HL-60 (cell line): ENCODE data around the gene ZDHHC9.

Source experiments
- DNase-seq, 2 experiments: peaks; one replicate each; pipeline ENCODE4 v3.0.0-alpha.2; 2010 to 2020; ENCODE audit warnings: low read depth in 1 of 2, low spot score in 1 of 2
- H3K27ac ChIP-seq: fragments of 250-450 bp; sonication (Bioruptor Pico); replicated peaks from 2 replicates; pipeline ENCODE4 v1.5.1; 2020; ENCODE audit warnings: mild to moderate bottlenecking, moderate library complexity
- H3K27me3 ChIP-seq: fragments of 250-450 bp; sonication (Bioruptor Pico); 2 replicates; pipeline ENCODE4 v1.5.1; 2021; ENCODE audit warnings: mild to moderate bottlenecking, moderate library complexity; ENCODE audit not compliant: insufficient read depth, poor library complexity, severe bottlenecking
- H3K4me3 ChIP-seq: replicated peaks from 2 replicates; pipeline ENCODE4 v1.5.1; 2011; ENCODE audit warnings: mild to moderate bottlenecking, control low read depth, low read length; ENCODE audit not compliant: insufficient read depth
- CTCF ChIP-seq: IDR thresholded peaks from one replicate; pipeline ENCODE4 v1.5.1; 2011; ENCODE audit warnings: low read length, control low read depth, inconsistent platforms; ENCODE audit not compliant: insufficient read depth
- GABPA ChIP-seq: IDR thresholded peaks from 2 replicates; pipeline ENCODE4 v1.6.1; 2012; ENCODE audit warnings: low read depth
- POLR2AphosphoS5 ChIP-seq: IDR thresholded peaks from 2 replicates; pipeline ENCODE4 v1.6.1; 2012; ENCODE audit warnings: low read depth
- REST ChIP-seq: IDR thresholded peaks from 2 replicates; pipeline ENCODE4 v1.6.1; 2012; ENCODE audit warnings: low read depth; ENCODE audit not compliant: insufficient replicate concordance
- SPI1 ChIP-seq: IDR thresholded peaks from 2 replicates; pipeline ENCODE4 v1.6.1; 2012; ENCODE audit warnings: low read depth, mild to moderate bottlenecking, borderline replicate concordance

Gene ZDHHC9

GRCh38 chrX:129763666-129764065 is 80.0 kb downstream of the ZDHHC9 start:
- Histone ChIP-seq H3K27me3 (no peaks in the 10 kb centered on the region), H3K4me3 (no peak overlapping the region), H3K27ac (no peak overlapping the region)
- no peak for DNase-seq
- TF ChIP-seq GABPA (no peak), POLR2AphosphoS5 (no peak), SPI1 (no peak), REST (no peak), CTCF (no peak)

GRCh38 chrX:129762448-129762847 is 81.2 kb downstream of the ZDHHC9 start:
- Histone ChIP-seq H3K27me3 (no peaks in the 10 kb centered on the region), H3K27ac (no peak overlapping the region), H3K4me3 (no peak overlapping the region)
- DNase-seq = no peak
- TF ChIP-seq GABPA (no peak), POLR2AphosphoS5 (no peak), CTCF (no peak), SPI1 (no peak), REST (no peak)

- H3K27ac ChIP-seq = no peak overlapping the region
- H3K27me3 ChIP-seq = no peaks in the 10 kb centered on the region
- DNase-seq = no peak
Measured at GRCh38 chrX:129761596-129761995, 82.1 kb downstream of the ZDHHC9 start.

More at GRCh38 chrX:129761596-129761995, 82.1 kb downstream of the ZDHHC9 start:
- TF ChIP-seq GABPA = no peak
- no peak for TF ChIP-seq POLR2AphosphoS5
- no peak for TF ChIP-seq REST
- no peak for TF ChIP-seq SPI1
- TF ChIP-seq CTCF = no peak
- no peak overlapping the region for H3K4me3 ChIP-seq
